Mesendoderm (in vitro differentiated cells): Measurements from ENCODE around the gene CAVIN2.

Experiments used
- DNase-seq: peaks from one replicate; pipeline ENCODE4 v3.0.0; 2013
- H2AK5ac ChIP-seq: 2 replicates; pipeline ENCODE4 v1.6.1; 2013; ENCODE audit warnings: low read length, inconsistent platforms
- H2BK120ac ChIP-seq: 2 replicates; pipeline ENCODE4 v1.6.1; 2013; ENCODE audit warnings: low read depth, mild to moderate bottlenecking, low read length, moderate library complexity, mixed read lengths
- H2BK15ac ChIP-seq: replicated peaks from 2 replicates; pipeline ENCODE4 v1.6.1; 2013; ENCODE audit warnings: low read depth, mild to moderate bottlenecking, moderate library complexity
- H2BK5ac ChIP-seq: 2 replicates; pipeline ENCODE4 v1.6.1; 2013; ENCODE audit warnings: low read length, inconsistent platforms
- H3K18ac ChIP-seq: 2 replicates; pipeline ENCODE4 v1.6.1; 2013; ENCODE audit warnings: mild to moderate bottlenecking, low read length, mixed read lengths
- H3K23ac ChIP-seq: one replicate; pipeline ENCODE4 v1.6.1; 2013; ENCODE audit warnings: low read length
- H3K27ac ChIP-seq: 2 replicates; pipeline ENCODE4 v1.5.1; 2013; ENCODE audit warnings: low read depth, mild to moderate bottlenecking, inconsistent platforms, low read length, moderate library complexity
- H3K27me3 ChIP-seq: 2 replicates; pipeline ENCODE4 v1.6.1; 2013; ENCODE audit warnings: low read length, control low read depth, mild to moderate bottlenecking, inconsistent platforms; ENCODE audit not compliant: insufficient read depth, poor library complexity
- H3K36me3 ChIP-seq: 2 replicates; pipeline ENCODE4 v1.6.1; 2013; ENCODE audit warnings: low read length, inconsistent platforms; ENCODE audit not compliant: control insufficient read depth, insufficient read depth
- H3K4ac ChIP-seq: one replicate; pipeline ENCODE4 v1.6.1; 2013; ENCODE audit warnings: low read depth, mild to moderate bottlenecking, low read length, moderate library complexity
- H3K4me1 ChIP-seq: 2 replicates; pipeline ENCODE4 v1.6.1; 2013; ENCODE audit warnings: low read depth, low read length, inconsistent platforms; ENCODE audit not compliant: control insufficient read depth
- H3K4me2 ChIP-seq: 2 replicates; pipeline ENCODE4 v1.6.1; 2013; ENCODE audit warnings: low read length
- H3K4me3 ChIP-seq: 2 replicates; pipeline ENCODE4 v1.5.1; 2013; ENCODE audit warnings: mild to moderate bottlenecking, low read length
- H3K56ac ChIP-seq: one replicate; pipeline ENCODE4 v1.6.1; 2013; ENCODE audit warnings: low read length
- H3K79me1 ChIP-seq: 2 replicates; pipeline ENCODE4 v1.6.1; 2013; ENCODE audit warnings: low read length, inconsistent platforms
- H3K79me2 ChIP-seq: 2 replicates; pipeline ENCODE4 v1.6.1; 2013; ENCODE audit warnings: mild to moderate bottlenecking, low read length; ENCODE audit not compliant: control insufficient read depth, insufficient read depth
- H3K9ac ChIP-seq: 2 replicates; pipeline ENCODE4 v1.6.1; 2013; ENCODE audit warnings: low read length, inconsistent platforms
- H4K5ac ChIP-seq: one replicate; pipeline ENCODE4 v1.6.1; 2013; ENCODE audit warnings: low read length
- H4K8ac ChIP-seq: one replicate; pipeline ENCODE4 v1.6.1; 2013; ENCODE audit warnings: low read depth, mild to moderate bottlenecking, control low read depth, low read length, moderate library complexity
- WGBS: extraction: QIAGEN DNeasy Blood & Tissue Kit; methylation state at CpG from one replicate; pipeline ENCODE4 v1.1.7; 2013; ENCODE audit warnings: low lambda C conversion rate, missing lambda C conversion rate; ENCODE audit not compliant: insufficient coverage; ENCODE audit errors: extremely low coverage; 5-methylcytosine and 5-hydroxymethylcytosine counted together

CAVIN2 gene

DNA sequence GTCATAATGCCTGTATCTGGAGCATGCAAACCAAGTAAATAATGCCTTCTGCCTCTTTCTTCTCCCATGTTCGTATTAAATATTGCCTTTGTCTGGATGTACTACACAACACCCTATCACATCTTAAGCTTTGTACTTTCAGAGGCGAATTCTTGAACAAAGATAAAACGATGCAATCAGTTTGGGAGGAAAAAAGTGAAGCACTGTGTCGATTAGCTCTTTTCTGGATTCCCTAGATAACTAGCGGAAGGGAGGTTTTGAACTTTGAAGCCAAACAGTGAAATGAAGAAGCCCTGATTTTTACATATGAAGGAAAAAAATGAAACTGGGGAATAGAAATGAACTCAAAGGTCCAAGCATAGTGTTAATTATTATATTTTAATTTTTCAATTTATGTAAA lies 44.7 kb downstream of the CAVIN2 start:
- no peak for DNase-seq
- H2BK120ac ChIP-seq: no peak overlapping the region
- H3K4ac ChIP-seq: no peak overlapping the region
- no peak overlapping the region for H4K5ac ChIP-seq
- H3K18ac ChIP-seq: no peak overlapping the region
- no peak overlapping the region for H2BK15ac ChIP-seq
- no peaks in the 10 kb centered on the region for H3K4me1 ChIP-seq
- WGBS: no CpG with 5 or more reads among the region's 5 CpGs
- no peak overlapping the region for H2BK5ac ChIP-seq
- H3K9ac ChIP-seq: no peak overlapping the region
- H3K4me3 ChIP-seq: no peak overlapping the region
- no peak overlapping the region for H3K23ac ChIP-seq
- no peak overlapping the region for H2AK5ac ChIP-seq
- no peaks in the 10 kb centered on the region for H3K79me2 ChIP-seq
- no peak overlapping the region for H3K4me2 ChIP-seq
- no peaks in the 10 kb centered on the region for H3K36me3 ChIP-seq
- no peak overlapping the region for H4K8ac ChIP-seq
- H3K27me3 ChIP-seq: no peaks in the 10 kb centered on the region
- no peak overlapping the region for H3K56ac ChIP-seq
- no peak overlapping the region for H3K27ac ChIP-seq
- H3K79me1 ChIP-seq: no peaks in the 10 kb centered on the region

DNA sequence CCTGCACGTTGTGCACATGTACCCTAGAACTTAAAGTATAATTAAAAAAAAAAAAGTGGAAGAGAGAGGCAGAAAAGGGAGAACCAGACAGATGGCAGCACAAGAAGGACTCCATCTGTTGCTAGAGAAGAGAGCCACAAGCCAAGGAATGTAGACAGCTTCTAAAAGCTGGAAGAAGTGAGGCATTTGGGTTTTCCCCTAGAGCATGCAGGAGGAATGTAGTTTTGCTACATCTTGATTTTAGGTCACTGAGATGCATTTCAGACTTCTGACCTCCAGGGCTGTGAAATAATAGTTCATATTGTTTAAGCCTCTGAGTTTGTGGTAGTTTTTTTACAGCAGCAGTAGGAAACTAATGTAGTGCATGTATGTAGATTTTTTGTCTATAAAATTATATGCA lies 46.0 kb downstream of the CAVIN2 start:
- no peaks in the 10 kb centered on the region for H3K4me1 ChIP-seq
- no CpG with 5 or more reads among the region's 1 CpG for WGBS
- no peak overlapping the region for H2BK15ac ChIP-seq
- H2BK120ac ChIP-seq: no peak overlapping the region
- H3K23ac ChIP-seq: no peak overlapping the region
- no peaks in the 10 kb centered on the region for H3K79me2 ChIP-seq
- H3K4me2 ChIP-seq: no peak overlapping the region
- H4K8ac ChIP-seq: no peak overlapping the region
- no peak overlapping the region for H3K9ac ChIP-seq
- H3K4me3 ChIP-seq: no peak overlapping the region
- H3K79me1 ChIP-seq: no peaks in the 10 kb centered on the region
- no peaks in the 10 kb centered on the region for H3K36me3 ChIP-seq
- no peak overlapping the region for H2BK5ac ChIP-seq
- H3K27ac ChIP-seq: no peak overlapping the region
- no peak overlapping the region for H4K5ac ChIP-seq
- H3K56ac ChIP-seq: no peak overlapping the region
- H3K27me3 ChIP-seq: no peaks in the 10 kb centered on the region
- H3K4ac ChIP-seq: no peak overlapping the region
- peak; percentile 15 for DNase-seq
- no peak overlapping the region for H3K18ac ChIP-seq
- no peak overlapping the region for H2AK5ac ChIP-seq

DNA sequence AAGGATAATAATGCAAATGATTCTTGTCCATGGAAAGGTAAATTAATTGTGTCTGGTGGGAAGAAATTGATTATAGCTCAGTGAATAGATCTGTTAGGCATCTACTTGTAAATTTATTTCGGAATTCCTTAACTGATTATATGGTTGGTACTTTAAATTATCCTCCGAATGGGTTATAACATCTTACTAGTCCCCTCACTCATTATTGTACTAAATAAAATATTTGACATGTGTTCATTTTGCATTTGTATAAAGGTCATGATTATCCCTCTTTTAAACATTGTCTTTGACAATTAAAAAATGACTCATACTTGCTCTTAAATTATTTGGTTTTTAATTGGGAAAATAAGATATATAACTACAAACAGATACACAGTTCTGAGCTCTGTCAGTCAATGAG lies 47.4 kb downstream of the CAVIN2 start:
- DNase-seq: no peak
- Histone ChIP-seq H2BK15ac (no peak overlapping the region), H2BK5ac (no peak overlapping the region), H3K79me1 (no peaks in the 10 kb centered on the region), H3K79me2 (no peaks in the 10 kb centered on the region), H3K4me1 (no peaks in the 10 kb centered on the region), H2AK5ac (no peak overlapping the region), H4K8ac (no peak overlapping the region), H4K5ac (no peak overlapping the region), H2BK120ac (no peak overlapping the region), H3K27me3 (no peaks in the 10 kb centered on the region), H3K18ac (no peak overlapping the region), H3K27ac (no peak overlapping the region), H3K4me2 (no peak overlapping the region), H3K4me3 (no peak overlapping the region), H3K56ac (no peak overlapping the region), H3K9ac (no peak overlapping the region), H3K36me3 (no peaks in the 10 kb centered on the region), H3K4ac (no peak overlapping the region), H3K23ac (no peak overlapping the region)
- WGBS: no CpG with 5 or more reads among the region's 2 CpGs

DNA sequence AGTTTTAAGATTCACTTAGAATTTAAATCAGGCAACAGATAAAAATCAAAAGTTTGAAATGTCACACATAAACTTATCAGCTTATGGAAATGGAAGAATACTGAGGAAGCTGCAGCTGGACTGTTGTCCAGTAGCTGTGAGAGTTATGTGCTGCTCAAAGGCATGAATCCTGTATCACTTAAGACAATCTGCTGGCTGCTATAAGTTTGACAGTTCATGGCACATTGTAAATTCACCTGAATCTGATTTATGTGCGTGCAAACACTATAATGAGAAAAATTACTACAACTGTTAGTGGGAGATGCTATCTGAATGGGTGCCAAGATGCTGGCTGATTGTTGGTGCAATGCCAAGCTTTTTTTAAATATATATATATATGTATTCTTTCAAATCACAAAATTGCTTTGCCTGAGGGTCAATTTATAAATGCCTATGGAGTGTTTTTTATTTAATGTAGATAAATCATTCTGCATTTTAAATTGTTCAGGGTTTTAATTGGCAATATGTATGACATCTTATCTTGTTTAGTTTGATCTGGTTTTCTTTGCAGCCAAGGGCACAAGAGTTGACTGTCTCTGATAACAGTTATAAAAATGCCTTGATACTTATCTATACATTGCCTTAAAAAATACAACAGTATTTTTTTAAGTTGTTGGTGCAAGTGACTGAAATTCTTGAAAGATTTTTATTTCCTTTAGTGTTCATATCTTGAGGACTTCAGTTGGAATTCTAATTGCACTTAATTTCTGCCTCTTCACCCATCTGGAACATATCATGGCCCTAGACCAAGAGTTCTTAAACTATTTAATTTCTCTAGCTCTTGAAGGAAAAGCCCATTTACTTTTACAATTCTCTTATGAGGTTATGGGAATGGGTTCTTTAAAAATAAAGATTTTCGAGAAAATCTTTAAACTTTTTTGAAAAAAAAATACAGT lies 48.7 kb downstream of the CAVIN2 start:
- no peak overlapping the region for H4K8ac ChIP-seq
- no peak overlapping the region for H3K9ac ChIP-seq
- no peak overlapping the region for H3K4ac ChIP-seq
- H3K4me1 ChIP-seq: no peaks in the 10 kb centered on the region
- no peaks in the 10 kb centered on the region for H3K36me3 ChIP-seq
- H3K79me1 ChIP-seq: no peaks in the 10 kb centered on the region
- H3K23ac ChIP-seq: no peak overlapping the region
- H3K4me2 ChIP-seq: no peak overlapping the region
- no peak overlapping the region for H3K4me3 ChIP-seq
- no peak overlapping the region for H3K27ac ChIP-seq
- H3K56ac ChIP-seq: no peak overlapping the region
- no peak overlapping the region for H3K18ac ChIP-seq
- no peak overlapping the region for H2BK5ac ChIP-seq
- no peak overlapping the region for H2AK5ac ChIP-seq
- no peak overlapping the region for H2BK120ac ChIP-seq
- no CpG with 5 or more reads among the region's 2 CpGs for WGBS
- H3K27me3 ChIP-seq: no peaks in the 10 kb centered on the region
- DNase-seq: no peak
- no peak overlapping the region for H2BK15ac ChIP-seq
- H4K5ac ChIP-seq: no peak overlapping the region
- H3K79me2 ChIP-seq: no peaks in the 10 kb centered on the region

DNA sequence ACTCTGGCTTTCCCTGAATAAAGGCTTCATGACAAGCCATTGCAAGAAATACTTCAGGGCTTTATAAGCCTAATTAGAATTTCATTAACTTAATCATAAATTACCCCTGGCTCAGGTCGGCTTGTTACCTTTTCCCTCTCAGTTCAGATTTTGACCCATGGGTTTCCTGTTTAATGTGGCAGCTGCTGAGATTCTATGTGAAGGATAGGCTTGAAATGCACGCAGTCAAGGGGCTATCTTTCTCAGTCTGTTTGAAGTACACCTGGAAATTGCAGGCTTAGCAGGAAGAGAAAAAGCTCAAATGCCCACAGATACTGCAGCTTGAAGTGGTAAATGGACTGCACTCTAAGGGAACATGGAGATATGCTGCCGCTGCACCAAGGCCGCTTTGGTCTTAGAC lies 49.4 kb downstream of the CAVIN2 start:
- Histone ChIP-seq H3K4me3 (no peak overlapping the region), H3K4me1 (no peaks in the 10 kb centered on the region), H2BK120ac (no peak overlapping the region), H3K9ac (no peak overlapping the region), H3K18ac (no peak overlapping the region), H3K27me3 (no peaks in the 10 kb centered on the region), H2BK5ac (no peak overlapping the region), H3K23ac (no peak overlapping the region), H4K8ac (no peak overlapping the region), H3K79me1 (no peaks in the 10 kb centered on the region), H2AK5ac (no peak overlapping the region), H3K79me2 (no peaks in the 10 kb centered on the region), H4K5ac (no peak overlapping the region), H3K36me3 (no peaks in the 10 kb centered on the region), H3K4me2 (no peak overlapping the region), H2BK15ac (no peak overlapping the region), H3K4ac (no peak overlapping the region), H3K56ac (no peak overlapping the region), H3K27ac (no peak overlapping the region)
- DNase-seq: no peak
- no CpG with 5 or more reads among the region's 4 CpGs for WGBS

DNA sequence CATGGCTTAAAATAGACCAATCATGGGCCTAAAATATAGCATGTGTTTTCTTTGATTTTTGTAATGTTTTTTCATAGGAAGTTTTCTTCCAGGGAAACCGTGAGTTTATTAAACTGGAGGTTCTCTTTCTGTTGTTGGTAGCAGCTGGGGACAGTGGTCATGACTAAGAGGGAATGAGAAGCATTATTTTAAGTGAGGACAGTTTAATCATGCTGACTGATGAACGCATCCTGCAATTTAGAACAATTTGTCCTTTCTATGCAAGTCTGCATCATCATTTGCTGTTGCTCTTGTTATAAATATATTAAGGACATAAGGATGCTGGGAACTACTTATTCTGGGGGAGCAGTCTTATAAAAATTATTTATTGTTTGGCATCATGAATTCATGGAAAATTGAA lies 51.2 kb downstream of the CAVIN2 start:
- Histone ChIP-seq H2AK5ac (no peak overlapping the region), H3K4me3 (no peak overlapping the region), H3K4ac (no peak overlapping the region), H3K9ac (no peak overlapping the region), H3K27me3 (no peaks in the 10 kb centered on the region), H3K36me3 (no peaks in the 10 kb centered on the region), H2BK120ac (no peak overlapping the region), H4K5ac (no peak overlapping the region), H3K4me2 (no peak overlapping the region), H2BK15ac (no peak overlapping the region), H3K27ac (no peak overlapping the region), H3K79me2 (no peaks in the 10 kb centered on the region), H4K8ac (no peak overlapping the region), H3K23ac (no peak overlapping the region), H3K79me1 (no peaks in the 10 kb centered on the region), H3K18ac (no peak overlapping the region), H3K56ac (no peak overlapping the region), H3K4me1 (no peaks in the 10 kb centered on the region), H2BK5ac (no peak overlapping the region)
- WGBS: no CpG with 5 or more reads among the region's 2 CpGs
- no peak for DNase-seq
